ENCODE data around the gene UBR3.

DNA sequence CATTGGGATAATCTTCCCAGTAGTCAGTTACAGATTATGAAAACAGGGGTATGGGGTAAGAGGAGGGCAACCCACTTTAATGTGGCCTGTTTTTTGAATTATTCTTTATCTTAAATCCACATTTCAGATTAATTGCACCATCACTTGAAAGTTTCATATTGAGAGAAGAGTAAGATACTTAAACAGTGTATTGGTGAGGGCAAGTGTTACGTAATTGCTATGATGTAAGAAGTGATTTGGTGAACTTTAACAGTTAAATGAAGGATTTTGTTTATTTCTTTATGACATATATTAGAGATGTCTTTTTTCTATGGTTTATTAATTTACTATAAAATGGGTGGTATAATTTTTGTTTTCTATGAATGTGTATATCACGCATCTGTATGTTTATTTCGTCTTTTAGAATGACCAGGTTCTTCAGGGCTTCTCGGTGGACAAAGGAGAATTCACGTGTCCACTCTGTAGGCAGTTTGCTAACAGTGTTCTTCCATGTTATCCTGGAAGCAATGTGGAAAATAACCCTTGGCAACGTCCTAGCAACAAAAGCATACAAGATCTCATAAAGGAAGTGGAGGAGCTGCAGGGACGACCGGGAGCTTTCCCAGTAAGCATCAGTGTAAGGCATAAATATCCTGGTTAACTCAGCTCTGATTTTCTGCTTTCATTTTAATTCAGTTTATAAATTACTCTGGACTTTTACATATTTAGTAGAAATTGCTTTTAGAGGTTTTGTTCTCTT, 179.5 kb downstream of the UBR3 start:
- TF ChIP-seq POLR2AphosphoS5 (IDR thresholded peaks at IDR 0.05; ENCODE audit: low read depth, low read length), result no peak
- TF ChIP-seq SIN3A (IDR thresholded peaks at IDR 0.05; ENCODE audit: borderline replicate concordance, insufficient read depth, low read length), result no peak
- TF ChIP-seq TAF1 (IDR thresholded peaks at IDR 0.05; ENCODE audit: borderline replicate concordance, insufficient read depth, low read length), result no peak

Data from PFSK-1 (cell line).